Gastrocnemius medialis (tissue), 4 donors: ENCODE measurements around the gene ENG. TPM values are rescaled to one million over a fixed set of nuclear protein-coding genes. Genes with fewer than 3 reads are reported as not detected.

Experiments
- ATAC-seq, 2 donors: fragments of 150-250 bp; one replicate each; pipeline ENCODE4 v1.9.1; 2016
- DNase-seq, 2 donors: peaks; one replicate each; pipeline ENCODE4 v3.0.0-alpha.2; 2019
- H3K27ac ChIP-seq, 4 donors: fragments of 200-600 bp; sonication (generic); 1 replicate in 1 of 4; 2 replicates in 3 of 4; pipeline ENCODE4 v1.5.1; 2016 to 2018; ENCODE audit warnings: mild to moderate bottlenecking in 2 of 4, moderate library complexity in 1 of 4
- H3K27me3 ChIP-seq, 3 donors: fragments of 200-600 bp; sonication (generic) in 2 of 3; 1 replicate in 1 of 3; 2 replicates in 2 of 3; pipeline versions ENCODE4 v1.5.1 to v1.6.0; 2016 to 2019; ENCODE audit warnings: mild to moderate bottlenecking in 1 of 3, moderate library complexity in 1 of 3
- H3K36me3 ChIP-seq, 2 donors: fragments of 200-600 bp; sonication (generic) in 1 of 2; one replicate each; pipeline ENCODE4 v1.5.1; 2017 to 2018
- H3K4me1 ChIP-seq, 2 donors: fragments of 200-600 bp; sonication (generic) in 1 of 2; one replicate each; pipeline ENCODE4 v1.5.1; 2016 to 2017; ENCODE audit warnings: mild to moderate bottlenecking in 2 of 2
- H3K4me3 ChIP-seq, 4 donors: fragments of 200-600 bp; sonication (generic) in 3 of 4; 1 replicate in 1 of 4; 2 replicates in 3 of 4; pipeline ENCODE4 v1.5.1; 2016 to 2019; ENCODE audit warnings: mild to moderate bottlenecking in 2 of 4
- H3K9me3 ChIP-seq, 3 donors: fragments of 200-600 bp; sonication (generic) in 2 of 3; 1 replicate in 1 of 3; 2 replicates in 2 of 3; pipeline ENCODE4 v1.5.1; 2016 to 2019
- POLR2A ChIP-seq, 2 donors: fragments of 450-650 bp; IDR thresholded peaks; one replicate each; pipeline ENCODE4 v1.6.1; 2017; ENCODE audit warnings: antibody characterized with exemption in 2 of 2, mild to moderate bottlenecking in 2 of 2, moderate library complexity in 2 of 2
- in situ Hi-C, 4 donors: fragments of 200-750 bp; cut with MboI; loops; one replicate each; pipeline versions ENCODE4 v1.15.0 to v1.8.0; 2017; ENCODE audit warnings: low sequenced_read_pairs in 4 of 4
- intact Hi-C: fragments of 100-400 bp; cut with DNase I; formaldehyde crosslinking; loops from one replicate; pipeline ENCODE4 v1.15.1; 2023; ENCODE audit warnings: low total_unique reads
- total RNA-seq, 4 donors: library from RNA; depleted of rRNA; stranded (reverse); fragments of >200 nt; gene quantifications; one replicate each; pipeline versions ENCODE4 v1.1.0 to v1.2.3, GENCODE V29; 2016
- TF ChIP-seq, protein P1 (sequence below), 5 experiments: fragments of 450-650 bp in 3 of 5; fragments of 200-600 bp in 2 of 5; sonication (generic) in 2 of 5; IDR thresholded peaks in 4 of 5; conservative IDR thresholded peaks in 1 of 5; 1 replicate in 4 of 5; 2 replicates in 1 of 5; pipeline ENCODE4 v1.5.1; 2016 to 2019; ENCODE audit warnings: antibody characterized with exemption in 5 of 5, mild to moderate bottlenecking in 3 of 5, moderate library complexity in 3 of 5

Gene ENG
- total RNA-seq, 4 donors from 2014 or later, result 27.4 to 49.8 (median 32.6) TPM

DNA sequence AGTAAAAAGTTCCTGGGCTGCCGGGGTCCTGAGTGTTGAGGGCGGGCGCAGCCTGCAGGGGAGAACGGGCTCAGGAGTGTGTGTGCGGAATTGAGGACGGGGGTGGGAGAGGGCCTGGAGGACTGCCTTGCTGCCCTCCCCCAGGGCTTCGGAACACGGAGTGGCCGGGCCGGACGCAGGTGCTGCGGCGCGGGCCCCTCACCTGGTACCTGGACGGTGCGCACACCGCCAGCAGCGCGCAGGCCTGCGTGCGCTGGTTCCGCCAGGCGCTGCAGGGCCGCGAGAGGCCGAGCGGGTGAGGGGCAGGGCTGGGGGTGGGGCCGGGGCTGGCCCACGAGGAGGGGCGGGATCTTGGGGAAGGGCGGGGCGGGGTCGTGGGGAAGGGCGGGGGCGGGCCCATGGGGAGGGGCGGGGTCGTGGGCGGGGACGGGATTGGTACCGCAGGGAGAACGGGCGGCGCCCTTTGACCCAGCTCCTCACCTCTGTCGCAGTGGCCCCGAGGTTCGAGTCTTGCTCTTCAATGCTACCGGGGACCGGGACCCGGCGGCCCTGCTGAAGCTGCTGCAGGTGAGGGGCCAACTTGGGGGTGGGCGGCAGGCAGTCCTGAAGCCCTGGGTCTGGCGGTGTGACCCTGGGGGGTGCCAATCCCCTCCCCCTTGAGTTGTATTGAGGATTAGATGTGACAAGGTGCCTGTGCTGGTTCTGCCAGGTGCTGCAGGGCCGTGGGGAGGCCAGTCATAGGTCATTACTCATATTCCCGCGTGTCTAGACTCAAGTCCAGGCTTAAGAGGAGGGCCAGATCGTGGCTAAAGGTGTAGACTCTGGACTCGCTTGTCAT lies 44.7 kb downstream of the ENG start:
- no peak for ATAC-seq
- intact Hi-C loops (loop anchor here (10.0 kb wide), 1 partner anchor 285 kb away; no protein-coding TSS in a partner anchor), in situ Hi-C loops (loop anchor here in 1 of 4 donors (10.0 kb wide), 1 partner anchor 55 kb away; no protein-coding TSS in a partner anchor)
- peak overlapping the region in 3 of 4 donors; percentile 41 to 55 (median 42) for H3K27ac ChIP-seq
- H3K36me3 ChIP-seq, result peaks cover 0 to 83% of the 10 kb centered on the region in 2 donors
- no peaks in the 10 kb centered on the region for H3K9me3 ChIP-seq
- peaks cover 8 to 20% of the 10 kb centered on the region in 2 donors for H3K4me1 ChIP-seq
- DNase-seq, result no peak
- H3K4me3 ChIP-seq, result no peak overlapping the region
- H3K27me3 ChIP-seq, result no peaks in the 10 kb centered on the region
- TF ChIP-seq POLR2A (IDR thresholded peaks at IDR 0.05), result no peak
- TF ChIP-seq, protein P1, sequence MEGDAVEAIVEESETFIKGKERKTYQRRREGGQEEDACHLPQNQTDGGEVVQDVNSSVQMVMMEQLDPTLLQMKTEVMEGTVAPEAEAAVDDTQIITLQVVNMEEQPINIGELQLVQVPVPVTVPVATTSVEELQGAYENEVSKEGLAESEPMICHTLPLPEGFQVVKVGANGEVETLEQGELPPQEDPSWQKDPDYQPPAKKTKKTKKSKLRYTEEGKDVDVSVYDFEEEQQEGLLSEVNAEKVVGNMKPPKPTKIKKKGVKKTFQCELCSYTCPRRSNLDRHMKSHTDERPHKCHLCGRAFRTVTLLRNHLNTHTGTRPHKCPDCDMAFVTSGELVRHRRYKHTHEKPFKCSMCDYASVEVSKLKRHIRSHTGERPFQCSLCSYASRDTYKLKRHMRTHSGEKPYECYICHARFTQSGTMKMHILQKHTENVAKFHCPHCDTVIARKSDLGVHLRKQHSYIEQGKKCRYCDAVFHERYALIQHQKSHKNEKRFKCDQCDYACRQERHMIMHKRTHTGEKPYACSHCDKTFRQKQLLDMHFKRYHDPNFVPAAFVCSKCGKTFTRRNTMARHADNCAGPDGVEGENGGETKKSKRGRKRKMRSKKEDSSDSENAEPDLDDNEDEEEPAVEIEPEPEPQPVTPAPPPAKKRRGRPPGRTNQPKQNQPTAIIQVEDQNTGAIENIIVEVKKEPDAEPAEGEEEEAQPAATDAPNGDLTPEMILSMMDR (IDR thresholded peaks at IDR 0.05 in 4 of 5, conservative IDR thresholded peaks at IDR 0.05 in 1 of 5), result no peak

DNA sequence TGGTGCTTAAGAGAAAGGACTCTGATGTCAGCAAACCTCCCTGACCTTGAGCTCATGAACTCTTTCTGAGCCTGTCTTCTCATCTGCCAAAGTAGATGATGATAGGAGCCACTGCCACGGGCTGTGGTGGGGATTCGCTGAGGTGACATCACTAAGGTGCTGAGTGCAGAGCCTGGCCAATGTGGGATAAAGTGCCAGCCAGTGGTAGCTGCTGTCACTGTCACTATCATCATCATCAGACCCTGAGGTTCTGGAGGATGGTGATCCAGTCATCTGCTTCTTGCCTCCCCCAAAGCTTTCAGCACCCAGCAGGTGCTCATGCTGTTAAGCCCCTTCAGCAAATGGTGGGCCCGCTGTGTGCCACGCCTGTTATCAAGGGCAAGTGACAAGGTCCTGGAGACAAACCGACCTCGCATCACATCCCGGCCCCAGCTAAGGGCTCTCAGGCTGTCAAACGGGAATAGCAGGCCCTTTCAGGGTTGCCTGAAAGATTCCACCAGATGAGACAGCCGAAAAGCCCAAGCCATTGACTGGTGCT lies 45.4 kb downstream of the ENG start:
- no peak for DNase-seq
- Histone ChIP-seq H3K4me1 (peaks cover 15 to 27% of the 10 kb centered on the region in 2 donors), H3K9me3 (no peaks in the 10 kb centered on the region), H3K27me3 (no peaks in the 10 kb centered on the region), H3K4me3 (no peak overlapping the region), H3K27ac (no peak overlapping the region), H3K36me3 (peaks cover 0 to 83% of the 10 kb centered on the region in 2 donors)
- in situ Hi-C loops (loop anchor here in 1 of 4 donors (10.0 kb wide), 1 partner anchor 56 kb away; no protein-coding TSS in a partner anchor), intact Hi-C loops (loop anchor here (10.0 kb wide), 1 partner anchor 286 kb away; no protein-coding TSS in a partner anchor)
- TF ChIP-seq, protein P1 (IDR thresholded peaks at IDR 0.05 in 4 of 5, conservative IDR thresholded peaks at IDR 0.05 in 1 of 5), result no peak
- no peak for TF ChIP-seq POLR2A (IDR thresholded peaks at IDR 0.05)
- no peak for ATAC-seq

DNA sequence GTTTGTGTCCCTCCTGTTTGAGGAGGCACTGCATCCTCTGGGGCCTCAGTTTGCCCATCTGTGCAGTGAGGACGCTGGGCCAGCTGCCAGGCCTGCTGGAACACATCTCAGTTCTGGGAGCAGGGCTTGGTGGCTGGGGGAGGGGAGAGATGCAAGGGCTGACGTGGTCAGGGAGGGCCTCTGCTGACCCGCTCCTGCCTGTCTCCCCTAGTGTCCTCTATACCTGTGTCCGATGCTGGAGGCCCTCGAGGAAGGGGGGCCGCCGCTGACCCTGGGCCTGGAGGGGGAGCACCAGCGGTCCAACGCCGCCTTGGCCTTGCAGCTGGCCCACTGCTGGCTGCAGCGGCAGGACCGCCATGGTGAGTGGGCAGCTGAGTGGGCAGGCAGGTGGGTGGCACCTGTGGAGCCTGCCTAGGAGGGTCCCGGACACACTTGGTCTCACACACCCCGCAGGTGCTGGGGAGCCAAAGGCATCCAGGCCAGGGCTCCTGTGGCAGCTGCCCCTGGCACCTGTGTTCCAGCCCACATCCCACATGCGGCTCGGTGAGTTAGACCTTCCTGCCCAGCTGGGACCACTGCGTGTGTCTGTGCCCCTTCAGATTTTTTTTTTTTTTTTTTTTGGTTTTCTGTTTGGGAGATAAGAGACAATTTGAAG lies 46.0 kb downstream of the ENG start:
- Histone ChIP-seq H3K27ac (no peak overlapping the region), H3K4me1 (peaks cover 20 to 33% of the 10 kb centered on the region in 2 donors), H3K4me3 (no peak overlapping the region), H3K36me3 (peaks cover 0 to 77% of the 10 kb centered on the region in 2 donors), H3K9me3 (no peaks in the 10 kb centered on the region), H3K27me3 (no peaks in the 10 kb centered on the region)
- in situ Hi-C loops, result loop anchor here in 1 of 4 donors (10.0 kb wide), 1 partner anchor 56 kb away; no protein-coding TSS in a partner anchor
- TF ChIP-seq, protein P1 (IDR thresholded peaks at IDR 0.05 in 4 of 5, conservative IDR thresholded peaks at IDR 0.05 in 1 of 5), result no peak
- TF ChIP-seq POLR2A (IDR thresholded peaks at IDR 0.05), result no peak
- DNase-seq (no peak), ATAC-seq (no peak)
- intact Hi-C loops, result loop anchor here (10.0 kb wide), 1 partner anchor 286 kb away; no protein-coding TSS in a partner anchor

DNA sequence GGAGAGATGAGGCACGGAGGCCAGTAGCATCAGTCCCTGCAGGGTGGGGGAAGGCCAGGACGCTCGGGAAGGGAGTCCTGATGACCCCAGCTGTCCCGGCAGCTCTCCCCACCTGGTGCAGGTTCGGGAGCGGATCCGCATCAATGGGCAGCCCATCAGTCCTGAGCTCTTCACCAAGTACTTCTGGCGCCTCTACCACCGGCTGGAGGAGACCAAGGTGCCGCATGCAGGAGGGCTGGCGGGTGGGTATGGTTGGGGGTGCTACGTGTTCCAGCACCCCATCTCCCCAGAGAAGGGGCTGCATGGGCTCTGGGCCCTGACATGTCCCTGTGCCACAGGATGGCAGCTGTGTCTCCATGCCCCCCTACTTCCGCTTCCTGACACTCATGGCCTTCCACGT lies 47.6 kb downstream of the ENG start:
- TF ChIP-seq POLR2A (IDR thresholded peaks at IDR 0.05), result no peak
- TF ChIP-seq, protein P1 (IDR thresholded peaks at IDR 0.05 in 4 of 5, conservative IDR thresholded peaks at IDR 0.05 in 1 of 5), result no peak
- peaks cover 24 to 39% of the 10 kb centered on the region in 2 donors for H3K4me1 ChIP-seq
- ATAC-seq, result no peak

More for the DNA sequence above, 47.6 kb downstream of the ENG start:
- Histone ChIP-seq H3K4me3 (no peak overlapping the region), H3K27ac (no peak overlapping the region), H3K9me3 (no peaks in the 10 kb centered on the region), H3K27me3 (no peaks in the 10 kb centered on the region), H3K36me3 (peaks cover 0 to 61% of the 10 kb centered on the region in 2 donors)
- no peak for DNase-seq
- in situ Hi-C loops (loop anchor here in 1 of 4 donors (10.0 kb wide), 1 partner anchor 58 kb away; no protein-coding TSS in a partner anchor), intact Hi-C loops (loop anchor here (10.0 kb wide), 1 partner anchor 288 kb away; no protein-coding TSS in a partner anchor)
